Muscle of leg (tissue), 16 donors: ENCODE results near the gene GKN2. TPM values are rescaled to one million over a fixed set of nuclear protein-coding genes. Genes with fewer than 3 reads are reported as not detected.

Source experiments
- DNase-seq: peaks from one replicate; pipeline ENCODE4 v3.0.0; 2013
- H3K27ac ChIP-seq: one replicate; pipeline ENCODE4 v1.5.1; 2013; ENCODE audit warnings: mild to moderate bottlenecking, low read length, control low read depth
- H3K27me3 ChIP-seq: one replicate; pipeline ENCODE4 v1.6.1; 2013; ENCODE audit warnings: low read length; ENCODE audit not compliant: control insufficient read depth, insufficient read depth
- H3K36me3 ChIP-seq: one replicate; pipeline ENCODE4 v1.6.1; 2013; ENCODE audit warnings: low read length; ENCODE audit not compliant: control insufficient read depth, insufficient read depth
- H3K4me1 ChIP-seq: one replicate; pipeline ENCODE4 v1.6.1; 2013; ENCODE audit warnings: low read length; ENCODE audit not compliant: control insufficient read depth, insufficient read depth
- H3K4me3 ChIP-seq: one replicate; pipeline ENCODE4 v1.5.1; 2013; ENCODE audit warnings: low read length, control low read depth
- H3K9me3 ChIP-seq: replicated peaks from 2 replicates; pipeline ENCODE4 v1.6.1; 2013; ENCODE audit warnings: low read depth, low read length; ENCODE audit not compliant: control insufficient read depth
- WGBS: methylation state at CpG from one replicate; pipeline ENCODE4 v1.1.5; 2013; ENCODE audit warnings: missing lambda C conversion rate; ENCODE audit not compliant: insufficient coverage; 5-methylcytosine and 5-hydroxymethylcytosine counted together
- long read RNA-seq, 11 donors: transcript quantifications; one replicate each; lab custom pipeline, GENCODE V29; 2026
- polyA plus RNA-seq, 8 donors: library from polyadenylated mRNA; unstranded; fragments of 120-200 nt; gene quantifications; one replicate each; pipeline versions ENCODE4 v1.2.1 to v1.2.3, GENCODE V29; 2013; ENCODE audit warnings: inconsistent platforms in 1 of 8, low replicate concordance in 1 of 8; ENCODE audit not compliant: insufficient read length in 8 of 8, insufficient read depth in 1 of 8
- total RNA-seq: library from RNA; stranded (reverse); fragments of 120-200 nt; gene quantifications from one replicate; pipeline ENCODE4 v1.2.4, GENCODE V29; 2013

GKN2 gene, protein sequence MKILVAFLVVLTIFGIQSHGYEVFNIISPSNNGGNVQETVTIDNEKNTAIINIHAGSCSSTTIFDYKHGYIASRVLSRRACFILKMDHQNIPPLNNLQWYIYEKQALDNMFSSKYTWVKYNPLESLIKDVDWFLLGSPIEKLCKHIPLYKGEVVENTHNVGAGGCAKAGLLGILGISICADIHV
- not detected for total RNA-seq
- under 1 TPM in 1 of 8 donors, not detected in 7; 0.36 TPM for polyA plus RNA-seq
- long read RNA-seq, donor 1, result 0 reads
- long read RNA-seq, donor 2, result 0 reads
- long read RNA-seq, donor 3, result 0 reads
- long read RNA-seq, donor 4, result 0 reads
- long read RNA-seq, donor 5, result 0 reads
- long read RNA-seq, donor 6, result 0 reads
- long read RNA-seq, donor 7, result 0 reads
- long read RNA-seq, donor 8, result 0 reads
- long read RNA-seq, donor 9, result 0 reads
- long read RNA-seq, donor 10, result 0 reads
- long read RNA-seq, donor 11, result 0 reads

DNA sequence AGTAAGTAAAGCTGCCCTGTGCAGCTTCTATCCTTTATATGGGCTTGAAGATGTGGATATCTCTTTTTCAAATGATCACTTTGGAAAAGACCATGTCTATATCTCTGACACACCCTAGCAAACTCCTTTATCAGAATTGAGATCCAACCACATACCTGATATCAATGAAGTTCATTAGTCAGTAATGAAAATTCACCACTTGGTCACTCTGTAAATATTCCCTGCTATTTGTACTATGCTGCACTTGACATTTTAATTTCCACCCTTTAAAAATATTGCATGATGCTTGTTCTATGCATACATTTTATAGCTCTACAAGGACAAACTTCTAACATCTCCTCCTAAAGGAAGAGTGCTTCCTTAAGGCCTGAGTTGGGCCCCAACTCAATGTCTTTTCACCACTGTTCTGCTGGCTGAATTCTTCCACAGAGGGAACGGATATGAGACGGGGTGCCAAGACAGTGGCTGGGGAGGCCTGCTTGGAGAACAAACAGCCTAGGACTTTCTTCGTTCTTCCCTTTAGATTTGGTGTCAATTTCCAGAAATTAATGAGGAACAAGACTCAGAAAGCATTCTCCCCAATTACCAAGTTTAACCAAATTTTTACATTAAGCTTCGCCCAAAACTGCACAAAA is at the start of gene GKN2:
Gene GKN2 (minus strand): TSS at position 7 of the 635 bp plus-strand sequence. CDS start 32 bp downstream, outside the sequence.
- Histone ChIP-seq H3K4me3 (no peak within 1 kb of the TSS), H3K27me3 (no peaks in the 10 kb centered on the region), H3K4me1 (no peaks in the 10 kb centered on the region), H3K27ac (no peak within 1 kb of the TSS), H3K9me3 (no peaks in the 10 kb centered on the region), H3K36me3 (no peaks in the 10 kb centered on the region)
- WGBS, result no CpG with 5 or more reads among the region's 4 CpGs
- no peak for DNase-seq

DNA sequence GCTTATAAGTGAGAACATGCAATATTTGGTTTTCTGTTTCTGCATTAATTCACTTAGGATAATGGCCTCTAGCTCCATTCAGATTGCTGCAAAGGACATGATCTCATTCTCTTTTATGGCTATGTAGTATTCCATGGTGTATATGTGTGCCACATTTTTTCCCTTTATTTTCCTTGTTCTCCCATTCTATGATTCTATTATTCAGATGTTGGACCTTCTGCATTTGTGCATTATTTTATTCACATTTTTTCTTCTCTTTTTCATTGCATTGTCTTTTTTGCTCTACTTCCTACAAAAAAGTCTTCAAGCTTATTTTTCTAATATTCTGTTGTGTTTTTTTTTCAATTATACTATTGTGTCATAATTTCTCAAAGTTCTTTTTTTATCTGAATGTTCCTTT is 49.2 kb upstream of the GKN2 start:
- Histone ChIP-seq H3K4me3 (no peak overlapping the region), H3K27me3 (no peaks in the 10 kb centered on the region), H3K4me1 (peaks cover 6% of the 10 kb centered on the region), H3K9me3 (peaks cover 11% of the 10 kb centered on the region), H3K36me3 (no peaks in the 10 kb centered on the region), H3K27ac (no peak overlapping the region)
- no peak for DNase-seq

DNA sequence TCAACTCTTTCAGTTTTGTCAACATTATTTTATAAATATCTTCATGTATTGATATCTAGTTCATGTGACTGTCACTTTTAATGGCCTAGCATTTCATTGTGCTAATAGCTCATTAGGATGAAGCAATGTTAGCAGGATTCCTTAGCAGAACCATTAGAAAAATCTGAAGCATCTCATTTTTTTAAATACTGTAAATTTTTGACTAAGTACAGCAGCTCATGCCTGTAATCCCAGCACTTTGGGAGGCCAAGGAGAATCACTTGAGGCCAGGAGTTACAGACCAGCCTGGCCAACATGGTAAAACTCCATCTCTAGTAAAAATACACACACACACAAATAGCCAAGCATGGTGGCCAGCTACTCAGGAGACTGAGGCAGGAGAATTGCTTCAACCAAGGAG is 44.7 kb upstream of the GKN2 start:
- H3K9me3 ChIP-seq, result peaks cover 10% of the 10 kb centered on the region
- DNase-seq, result no peak
- peaks cover 4% of the 10 kb centered on the region for H3K4me1 ChIP-seq
- H3K36me3 ChIP-seq, result no peaks in the 10 kb centered on the region
- H3K27ac ChIP-seq, result no peak overlapping the region
- no peaks in the 10 kb centered on the region for H3K27me3 ChIP-seq
- no peak overlapping the region for H3K4me3 ChIP-seq

DNA sequence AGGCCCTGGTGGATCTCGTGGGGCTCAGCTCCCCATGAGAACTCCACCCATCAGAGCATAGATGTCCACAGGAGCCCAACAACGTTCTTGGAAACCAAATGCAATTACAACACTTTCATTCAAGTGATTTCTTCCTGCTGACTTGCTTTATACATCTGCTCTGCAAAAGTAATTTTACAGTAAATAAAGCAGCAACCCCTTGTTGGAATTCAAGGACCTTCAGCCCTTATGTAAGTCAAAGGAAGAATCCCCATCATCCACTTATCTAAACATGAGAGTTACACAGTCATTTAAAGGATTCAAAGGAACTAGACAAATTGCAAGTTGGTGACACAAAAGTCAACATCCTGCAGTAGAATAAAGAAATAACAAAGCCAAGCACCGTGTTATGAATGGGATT is 43.2 kb upstream of the GKN2 start:
- Histone ChIP-seq H3K27ac (no peak overlapping the region), H3K4me3 (no peak overlapping the region), H3K9me3 (no peaks in the 10 kb centered on the region), H3K27me3 (no peaks in the 10 kb centered on the region), H3K4me1 (peaks cover 4% of the 10 kb centered on the region), H3K36me3 (no peaks in the 10 kb centered on the region)
- DNase-seq, result no peak
- 34% methylated on average over 2 of the region's 3 CpGs for WGBS

DNA sequence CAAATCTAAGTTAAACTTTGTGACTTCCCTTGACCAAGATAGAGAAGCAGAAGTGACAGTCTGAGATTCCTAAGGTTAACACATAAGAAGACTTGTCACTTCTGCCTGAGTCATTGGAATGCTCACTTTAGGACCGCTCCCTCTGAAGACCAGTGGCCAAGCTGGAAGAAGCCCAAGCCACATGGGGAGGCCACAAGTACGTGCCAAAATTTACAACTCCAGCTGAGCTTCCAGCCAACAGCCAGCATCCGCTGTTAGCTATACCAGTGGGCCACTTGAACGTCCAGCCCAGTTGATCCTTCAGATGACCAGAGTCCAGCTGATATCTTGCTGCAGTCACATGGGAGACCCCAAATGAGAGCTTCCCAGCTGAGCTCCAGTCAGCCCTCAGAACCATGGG is 42.2 kb upstream of the GKN2 start:
- WGBS, result 32% methylated on average over 4 of the region's 4 CpGs
- peak; percentile 41 for DNase-seq
- Histone ChIP-seq H3K9me3 (no peaks in the 10 kb centered on the region), H3K4me3 (no peak overlapping the region), H3K27ac (no peak overlapping the region), H3K4me1 (peaks cover 4% of the 10 kb centered on the region), H3K36me3 (no peaks in the 10 kb centered on the region), H3K27me3 (no peaks in the 10 kb centered on the region)

DNA sequence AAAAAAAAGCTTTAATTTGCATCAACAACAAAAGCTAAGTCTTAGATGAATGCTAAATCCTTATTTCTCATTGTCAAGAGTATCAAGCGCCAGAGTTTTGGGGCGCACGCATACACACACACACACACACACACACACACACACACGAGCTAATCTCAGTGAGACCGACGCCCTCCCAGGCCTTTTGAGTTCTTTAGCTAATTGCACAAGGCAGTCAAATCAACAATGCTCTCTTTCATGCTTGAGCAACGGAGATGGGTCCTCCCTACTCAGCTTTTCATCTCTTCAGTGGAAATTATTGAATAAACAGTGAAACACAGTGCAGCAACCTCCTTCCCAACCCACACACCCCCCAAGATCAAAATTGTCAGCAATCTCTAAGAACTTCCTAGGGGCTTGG is 41.0 kb upstream of the GKN2 start:
- no peak for DNase-seq
- peaks cover 4% of the 10 kb centered on the region for H3K4me1 ChIP-seq
- H3K27ac ChIP-seq, result no peak overlapping the region
- 86% methylated on average over 6 of the region's 7 CpGs for WGBS
- no peaks in the 10 kb centered on the region for H3K27me3 ChIP-seq
- no peak overlapping the region for H3K4me3 ChIP-seq
- no peaks in the 10 kb centered on the region for H3K36me3 ChIP-seq
- H3K9me3 ChIP-seq, result no peaks in the 10 kb centered on the region

DNA sequence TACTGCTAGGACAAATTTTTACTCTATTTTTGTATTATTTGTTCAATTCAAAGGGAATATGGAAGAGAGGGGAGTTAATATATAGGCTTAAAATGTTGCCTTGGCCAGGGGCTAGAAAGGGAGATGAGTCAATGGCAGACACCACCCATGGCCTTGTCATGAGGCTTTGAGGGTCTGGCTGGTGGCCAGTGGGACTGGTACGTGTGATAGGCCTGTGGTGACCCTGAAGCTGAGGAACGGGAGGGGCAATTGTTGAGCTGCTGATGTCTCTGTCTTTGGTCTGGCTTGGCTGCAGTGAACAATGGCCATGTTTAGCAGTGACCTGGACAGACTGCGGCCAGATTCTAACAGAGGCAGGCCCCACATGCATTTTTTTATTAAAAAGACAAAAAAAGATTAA is 40.2 kb upstream of the GKN2 start:
- no peaks in the 10 kb centered on the region for H3K9me3 ChIP-seq
- H3K4me3 ChIP-seq, result no peak overlapping the region
- no peak for DNase-seq
- H3K36me3 ChIP-seq, result no peaks in the 10 kb centered on the region
- H3K4me1 ChIP-seq, result peaks cover 4% of the 10 kb centered on the region
- no peak overlapping the region for H3K27ac ChIP-seq
- no peaks in the 10 kb centered on the region for H3K27me3 ChIP-seq
- whole genome bisulfite sequencing, result 75% methylated on average over 2 of the region's 3 CpGs

DNA sequence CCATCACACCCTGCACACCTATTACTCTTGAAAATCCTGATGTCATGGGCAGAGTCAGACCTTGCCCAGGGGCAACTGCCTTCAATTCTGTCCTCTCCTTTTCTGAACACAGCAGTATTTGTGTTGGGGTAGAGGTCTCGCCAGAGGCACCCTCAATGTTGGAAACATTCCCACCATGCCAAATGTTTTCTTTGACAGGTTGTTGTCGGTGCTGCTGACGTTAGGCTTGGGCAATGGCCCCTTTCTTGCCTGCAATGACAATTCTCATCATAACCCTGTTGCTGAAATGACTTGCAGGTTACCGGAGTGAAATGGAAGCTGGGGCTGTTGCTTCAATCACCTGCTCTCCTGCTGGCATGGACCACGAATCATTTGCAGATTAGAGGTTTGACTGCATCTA is 39.6 kb upstream of the GKN2 start:
- Histone ChIP-seq H3K4me1 (peaks cover 4% of the 10 kb centered on the region), H3K9me3 (no peaks in the 10 kb centered on the region), H3K27ac (no peak overlapping the region), H3K27me3 (no peaks in the 10 kb centered on the region), H3K4me3 (no peak overlapping the region), H3K36me3 (no peaks in the 10 kb centered on the region)
- 78% methylated on average over 2 of the region's 5 CpGs for WGBS
- no peak for DNase-seq

DNA sequence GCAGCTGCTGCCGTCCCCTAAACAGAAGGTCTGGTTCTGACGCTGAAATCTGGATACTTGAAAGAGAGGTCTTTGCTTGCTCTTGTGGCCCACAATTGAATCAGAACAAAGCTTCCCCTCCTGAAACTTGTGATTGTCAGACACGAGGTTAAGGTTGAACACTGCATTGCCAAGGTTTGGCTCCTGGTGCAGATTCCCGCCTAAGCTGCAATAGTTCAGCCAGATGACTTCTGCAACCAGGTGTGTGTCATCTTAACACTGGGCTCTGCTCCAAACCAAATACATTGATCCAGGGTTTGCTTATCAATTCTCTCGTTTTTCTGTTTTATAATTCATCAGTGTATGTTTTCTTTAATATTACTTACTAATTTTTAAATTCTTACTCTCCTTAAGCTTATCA is 36.3 kb upstream of the GKN2 start:
- WGBS, result 38% methylated on average over 4 of the region's 5 CpGs
- Histone ChIP-seq H3K36me3 (no peaks in the 10 kb centered on the region), H3K9me3 (no peaks in the 10 kb centered on the region), H3K27ac (no peak overlapping the region), H3K4me1 (peaks cover 3% of the 10 kb centered on the region), H3K27me3 (no peaks in the 10 kb centered on the region), H3K4me3 (no peak overlapping the region)
- DNase-seq, result no peak

DNA sequence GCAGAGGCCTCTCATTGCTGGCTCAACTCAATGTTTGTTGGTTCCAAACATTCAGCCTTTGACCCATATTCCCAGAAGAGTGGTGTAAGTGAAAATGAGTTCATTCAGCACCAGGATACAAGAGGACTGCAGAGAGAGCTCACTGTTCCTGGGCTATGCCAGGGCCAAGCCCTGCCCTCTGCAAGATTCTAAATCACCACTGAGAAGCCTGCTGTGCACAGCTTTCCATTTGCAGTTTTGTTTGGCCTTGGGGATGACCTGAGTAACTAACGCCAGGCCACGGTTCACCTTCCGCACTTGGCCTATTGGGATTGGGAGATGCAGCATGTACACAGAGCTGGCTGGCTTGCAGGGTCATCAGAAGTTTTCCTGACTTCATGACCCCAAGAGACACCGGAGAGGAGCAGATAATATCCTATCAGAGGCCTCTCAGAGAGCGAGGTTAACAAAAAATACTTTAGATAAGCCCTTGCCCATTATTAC is 34.4 kb upstream of the GKN2 start:
- H3K4me1 ChIP-seq, result peaks cover 3% of the 10 kb centered on the region
- no CpG with 5 or more reads among the region's 5 CpGs for WGBS
- no peak overlapping the region for H3K27ac ChIP-seq
- H3K36me3 ChIP-seq, result no peaks in the 10 kb centered on the region
- H3K9me3 ChIP-seq, result no peaks in the 10 kb centered on the region
- no peaks in the 10 kb centered on the region for H3K27me3 ChIP-seq
- peak; percentile 52 for DNase-seq
- H3K4me3 ChIP-seq, result no peak overlapping the region
